GM19467 (cell line): ENCODE results near the gene FZR1.

Source experiments
- ATAC-seq: cut with Tn5 transposase; IDR thresholded peaks from one replicate; pipeline ENCODE4 v1.9.1; 2021; ENCODE audit warnings: mild to moderate bottlenecking, moderate library complexity; ENCODE audit not compliant: unreplicated experiment

Gene FZR1

GRCh38 chr19:3513229-3514140 is 7.4 kb downstream of the FZR1 start:
- ATAC-seq: no peak

DNA sequence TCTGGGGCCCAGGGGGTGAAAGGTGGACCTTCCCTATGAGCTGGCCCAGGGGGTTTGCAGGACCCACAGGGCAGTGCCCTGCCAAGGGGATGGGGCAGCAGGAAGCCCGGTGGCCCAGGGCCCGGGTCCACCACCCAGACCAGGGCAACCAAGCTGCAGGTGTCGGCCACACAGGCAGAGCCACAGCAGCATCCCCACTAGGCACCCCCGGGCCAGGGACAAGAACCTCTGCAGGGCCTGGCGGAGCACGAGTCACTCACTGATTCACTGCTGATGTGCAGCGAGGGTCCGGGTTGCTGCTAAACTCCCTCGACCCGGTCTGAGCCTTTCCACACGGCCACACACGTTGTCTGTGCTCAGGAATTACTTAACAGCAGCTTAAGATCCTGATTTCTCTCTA is 8.8 kb downstream of the FZR1 start:
- ATAC-seq: no peak

GRCh38 chr19:3515891-3516422 is 9.8 kb downstream of the FZR1 start:
- no peak for ATAC-seq

DNA sequence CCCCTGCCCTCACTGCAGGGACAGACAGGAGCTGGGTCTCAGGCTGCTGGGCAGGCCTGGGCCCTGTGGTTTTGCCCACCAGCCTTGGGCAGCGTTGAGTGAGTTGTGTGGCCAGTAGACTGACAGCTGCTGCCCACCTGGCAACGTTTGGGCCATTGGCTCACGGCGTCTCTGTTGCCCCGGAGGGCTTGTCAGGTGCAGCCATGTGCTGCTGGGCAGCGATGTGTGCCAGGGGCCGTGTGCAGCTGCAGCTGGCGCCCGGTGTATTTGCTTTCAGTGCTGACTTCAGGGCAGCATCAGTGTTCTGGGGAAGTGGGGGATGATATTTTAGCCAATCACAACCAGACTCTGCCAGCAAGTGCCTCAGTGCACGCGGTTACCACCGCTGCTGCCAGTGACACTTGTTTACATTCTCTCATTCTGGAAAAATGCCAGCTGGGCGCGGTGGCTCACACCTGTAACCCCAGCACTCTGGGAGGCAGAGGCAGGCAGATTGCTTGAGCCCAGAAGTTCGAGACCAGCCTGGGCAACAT is 10.6 kb downstream of the FZR1 start:
- no peak for ATAC-seq

GRCh38 chr19:3517638-3518037 is 11.5 kb downstream of the FZR1 start:
- no peak for ATAC-seq

DNA sequence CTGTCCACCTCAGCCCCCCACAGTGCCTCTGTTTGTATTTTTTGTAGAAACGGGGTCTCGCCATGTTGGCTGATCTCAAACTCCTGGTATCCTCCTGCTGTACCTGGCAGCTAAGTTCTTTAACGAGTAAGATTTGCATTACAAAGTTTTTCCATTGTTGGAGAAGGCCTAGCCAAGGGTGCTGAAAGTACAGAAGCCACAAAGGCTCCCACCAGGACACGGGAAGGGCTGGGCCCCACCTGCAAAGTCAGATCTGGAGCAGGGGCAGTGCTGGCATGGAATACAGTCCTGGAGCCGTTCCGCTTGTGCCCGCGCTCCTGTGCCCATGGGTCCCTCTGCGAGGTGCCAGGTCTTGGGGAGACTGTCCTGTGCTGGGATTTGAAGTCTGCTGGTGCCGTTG is 12.1 kb downstream of the FZR1 start:
- ATAC-seq: no peak

DNA sequence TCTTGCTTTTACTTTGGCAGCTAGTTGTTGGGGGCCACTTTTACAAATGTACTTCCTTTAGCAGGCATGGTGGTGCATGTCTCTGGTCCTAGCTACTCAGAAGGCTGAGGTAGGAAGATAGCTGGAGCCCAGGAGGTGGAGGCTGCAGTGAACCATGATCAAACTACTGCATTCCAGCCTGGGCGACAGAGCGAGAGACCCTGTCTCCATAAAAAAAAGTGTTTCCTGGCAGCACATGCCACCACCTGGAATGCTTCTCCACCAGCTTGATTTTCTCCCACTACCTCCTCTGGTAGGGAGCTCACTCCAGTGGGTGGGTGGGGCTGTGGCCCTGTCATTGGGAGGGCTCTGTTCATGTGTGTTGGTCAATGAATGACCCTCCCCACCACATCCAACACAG is 12.5 kb downstream of the FZR1 start:
- no peak for ATAC-seq

DNA sequence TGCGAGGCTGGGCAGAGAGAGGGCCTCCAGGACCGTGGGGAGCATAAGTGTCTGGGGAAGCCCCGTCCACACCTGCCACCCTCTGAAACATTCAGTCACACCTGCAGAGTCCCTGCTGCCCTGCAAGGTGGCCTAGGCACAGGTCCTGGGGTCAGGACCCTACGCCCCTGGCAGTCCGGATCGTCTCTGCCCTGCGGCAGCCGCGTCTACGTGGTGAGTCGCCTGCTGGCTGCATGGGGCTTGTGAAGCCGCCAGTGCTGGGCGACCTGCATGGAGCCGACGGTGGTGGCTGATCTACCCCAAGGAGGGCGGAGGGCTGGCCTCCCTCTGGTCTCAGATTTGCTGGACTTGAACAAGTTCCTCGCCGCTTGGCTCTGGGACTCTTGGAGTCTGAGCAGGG is 13.0 kb downstream of the FZR1 start:
- ATAC-seq: no peak

DNA sequence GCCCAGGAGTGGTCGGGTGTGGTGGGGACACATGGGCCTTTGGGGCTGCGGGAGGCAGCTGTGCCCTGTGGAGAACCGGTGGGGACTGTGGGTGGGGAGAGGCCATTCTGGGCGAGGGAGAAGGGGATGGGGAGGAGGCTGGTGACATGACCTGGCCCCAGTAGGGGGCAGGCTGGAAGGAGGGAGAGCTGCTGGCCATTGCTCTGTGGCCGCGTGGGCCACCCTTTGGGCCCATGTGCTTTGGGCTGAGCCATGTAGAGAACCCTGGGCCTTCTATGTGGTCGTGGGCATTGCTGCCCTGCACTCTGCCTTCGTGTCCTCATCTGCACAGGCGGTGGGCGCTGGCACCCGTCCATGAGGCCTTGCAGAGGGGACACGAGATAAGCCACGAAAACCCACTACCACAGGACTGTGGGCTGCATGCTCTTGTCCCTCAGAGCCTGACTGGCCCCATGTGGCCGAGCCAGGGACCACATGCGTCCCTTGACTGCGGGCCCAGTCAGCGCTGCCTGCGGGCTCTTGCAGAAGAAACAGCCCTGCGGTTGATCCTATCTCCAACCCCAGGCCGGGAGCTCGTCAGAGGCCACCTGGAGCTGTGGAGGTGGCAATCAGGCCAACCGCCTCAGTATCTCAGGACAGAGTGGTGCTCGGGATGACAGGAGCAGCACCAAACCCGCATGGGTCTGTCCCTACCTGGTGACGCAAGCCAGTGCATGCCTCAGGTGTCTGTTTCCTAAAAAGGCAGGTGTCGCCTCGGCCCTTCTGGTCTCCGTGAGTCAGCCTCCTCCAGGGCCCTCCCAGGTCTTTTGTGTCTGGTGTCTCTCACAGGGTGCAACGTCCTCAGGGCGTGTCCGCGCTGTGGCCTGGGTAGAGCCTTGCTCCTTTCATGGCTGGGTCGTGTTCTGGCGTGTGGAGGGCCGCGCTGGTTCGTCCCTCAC is 14.3 kb downstream of the FZR1 start:
- ATAC-seq: no peak

DNA sequence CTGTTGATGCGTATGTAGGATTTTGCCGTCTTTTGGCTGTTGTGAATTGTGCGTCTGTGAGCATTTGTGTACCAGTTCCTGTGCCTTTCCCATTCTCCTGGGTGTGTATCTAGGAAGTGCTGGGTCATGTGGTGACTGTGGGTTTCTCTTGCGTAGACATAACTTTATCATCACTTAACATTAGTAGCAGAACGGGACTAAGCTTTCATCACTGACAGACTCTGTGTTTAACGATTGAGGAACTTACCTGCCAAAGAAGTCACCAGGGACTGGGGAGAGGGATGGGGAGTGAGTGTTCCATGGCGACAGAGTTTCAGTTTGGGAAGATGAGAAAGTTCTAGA is 15.0 kb downstream of the FZR1 start:
- ATAC-seq: no peak

DNA sequence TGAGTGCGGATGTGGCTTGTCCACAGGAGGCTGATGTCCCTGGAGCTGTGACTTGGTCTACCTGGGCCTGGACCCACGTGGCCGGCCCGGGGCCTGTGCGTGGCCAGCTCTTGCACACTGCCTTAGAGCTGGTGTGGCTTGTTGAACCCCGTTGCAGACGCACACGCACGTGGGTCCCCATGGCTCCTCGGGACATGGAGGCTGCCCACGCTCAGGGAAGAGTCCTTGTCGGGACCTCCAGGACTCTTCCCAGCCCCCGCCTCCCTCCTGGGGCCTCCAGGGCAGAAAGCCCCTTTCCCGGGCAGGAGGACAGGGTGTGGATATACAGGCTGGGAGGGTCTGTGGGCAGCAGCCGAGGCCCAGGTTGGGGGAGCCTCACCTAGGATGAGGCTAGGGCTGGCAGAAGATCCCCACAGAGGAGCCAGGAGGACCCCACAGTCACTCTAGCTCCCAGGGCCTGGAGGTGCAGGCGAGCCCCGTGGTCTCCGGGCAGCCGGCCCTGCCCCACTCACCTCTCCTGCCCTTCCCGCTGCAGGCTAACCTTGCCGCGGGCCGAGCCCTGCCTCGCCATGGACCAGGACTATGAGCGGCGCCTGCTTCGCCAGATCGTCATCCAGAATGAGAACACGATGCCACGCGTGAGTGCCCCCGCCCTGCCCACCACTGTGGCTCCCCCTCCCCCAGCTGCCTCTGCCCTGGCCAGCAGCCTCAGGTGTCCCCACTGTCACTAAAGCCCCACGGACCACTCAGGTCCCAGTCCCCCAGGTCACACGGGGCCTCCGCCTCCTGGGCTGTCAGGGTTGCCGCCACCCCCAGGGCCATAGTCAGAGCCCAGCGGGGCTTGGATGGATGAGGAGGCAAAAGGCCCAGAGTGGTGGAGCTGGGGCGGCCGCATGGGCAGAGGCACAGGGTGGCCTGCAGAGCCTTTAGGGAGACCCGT is 16.6 kb downstream of the FZR1 start:
- no peak for ATAC-seq

DNA sequence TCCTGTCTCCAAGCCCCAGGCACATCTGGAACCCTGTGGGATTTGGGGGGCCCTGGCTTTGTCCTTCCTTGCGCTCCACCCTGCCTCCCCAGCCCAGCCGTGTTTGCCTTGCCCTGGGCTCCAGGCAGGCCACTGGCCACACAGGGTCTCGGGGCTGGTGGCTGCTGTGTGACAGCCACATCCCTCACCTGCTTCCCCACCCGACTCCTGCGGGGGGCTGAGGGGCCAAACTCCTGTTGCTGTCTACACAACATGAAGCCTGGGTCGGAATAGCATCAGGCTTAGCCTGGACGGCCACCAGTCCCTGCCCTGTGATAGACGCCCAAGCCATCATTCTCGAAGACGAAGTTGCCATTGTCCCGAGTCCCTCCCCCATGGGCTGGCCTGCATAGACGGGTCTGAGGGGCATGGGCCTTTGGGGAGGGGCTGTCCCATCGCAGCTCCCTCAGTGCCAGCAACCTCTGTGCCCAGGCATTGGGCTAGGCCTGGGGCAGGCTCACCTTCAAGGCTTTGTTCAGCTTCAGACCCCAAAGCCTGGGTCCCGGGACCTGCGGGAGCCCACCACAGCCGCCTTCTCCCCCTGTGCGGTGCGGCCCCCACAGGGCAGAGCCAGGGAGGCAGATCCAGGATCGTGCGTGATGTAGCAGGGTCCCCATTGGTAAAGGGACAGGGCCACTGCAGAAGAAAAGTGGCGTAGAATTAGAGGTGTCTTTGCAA is 17.4 kb downstream of the FZR1 start:
- ATAC-seq: no peak

- no peak for ATAC-seq
Measured at GRCh38 chr19:3524078-3524842, 18.1 kb downstream of the FZR1 start.

- no peak for ATAC-seq
Measured at GRCh38 chr19:3524904-3525451, 18.9 kb downstream of the FZR1 start.

- no peak for ATAC-seq
Measured at GRCh38 chr19:3526507-3527237, 20.6 kb downstream of the FZR1 start.

DNA sequence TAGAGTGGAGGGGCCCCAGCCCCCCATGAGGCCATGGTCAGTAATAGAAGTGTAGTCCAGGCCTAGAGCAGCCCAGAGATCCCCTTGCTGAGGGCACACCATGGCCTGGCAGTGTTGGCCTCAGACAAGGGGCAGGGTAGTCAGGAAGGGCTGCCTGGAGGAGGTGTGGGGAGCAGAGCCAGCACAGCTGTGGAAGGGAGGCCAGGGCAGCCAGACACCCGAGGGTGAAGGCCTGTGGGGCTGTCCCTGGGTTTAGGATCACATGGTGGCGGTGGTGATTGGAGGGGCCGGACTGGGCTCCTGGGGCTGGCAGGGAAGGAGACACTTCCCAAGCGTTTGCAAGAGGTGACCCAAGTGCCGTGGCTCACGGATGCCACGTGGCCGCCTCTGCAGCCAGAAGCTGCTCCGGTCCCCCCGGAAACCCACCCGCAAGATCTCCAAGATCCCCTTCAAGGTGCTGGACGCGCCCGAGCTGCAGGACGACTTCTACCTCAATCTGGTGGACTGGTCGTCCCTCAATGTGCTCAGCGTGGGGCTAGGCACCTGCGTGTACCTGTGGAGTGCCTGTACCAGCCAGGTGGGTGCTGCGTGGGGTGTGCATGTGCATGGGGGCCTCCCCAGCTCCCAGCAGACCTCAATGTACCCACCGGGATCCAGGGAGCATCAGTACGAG is 21.3 kb downstream of the FZR1 start:
- ATAC-seq: no peak

DNA sequence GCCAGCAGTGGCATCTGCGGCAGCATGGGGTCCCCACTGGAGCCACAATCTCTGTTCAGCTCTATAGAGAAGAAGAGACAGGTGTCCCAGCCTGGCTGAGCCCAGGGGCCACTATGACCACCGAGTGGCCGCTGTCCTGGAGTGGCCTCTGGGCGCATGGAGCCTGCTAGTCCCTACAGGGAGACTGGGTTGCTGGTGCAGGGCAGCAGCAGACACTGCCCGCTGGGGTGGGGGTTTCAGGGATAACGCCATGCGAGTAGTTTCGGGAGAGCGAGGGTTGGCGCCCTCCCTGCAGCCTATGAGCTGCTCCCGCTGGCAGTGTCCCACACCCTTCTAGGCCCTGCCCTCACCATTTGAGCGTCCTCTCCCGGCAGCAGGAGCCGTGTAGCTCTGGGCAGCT is 22.0 kb downstream of the FZR1 start:
- no peak for ATAC-seq
